Measurements from ENCODE around the gene SNRPA. TPM values are rescaled to one million over a fixed set of nuclear protein-coding genes. Genes with fewer than 3 reads are reported as not detected.

SNRPA gene
- total RNA-seq, 2 experiments from 2014 or later: 214 to 315 TPM

DNA sequence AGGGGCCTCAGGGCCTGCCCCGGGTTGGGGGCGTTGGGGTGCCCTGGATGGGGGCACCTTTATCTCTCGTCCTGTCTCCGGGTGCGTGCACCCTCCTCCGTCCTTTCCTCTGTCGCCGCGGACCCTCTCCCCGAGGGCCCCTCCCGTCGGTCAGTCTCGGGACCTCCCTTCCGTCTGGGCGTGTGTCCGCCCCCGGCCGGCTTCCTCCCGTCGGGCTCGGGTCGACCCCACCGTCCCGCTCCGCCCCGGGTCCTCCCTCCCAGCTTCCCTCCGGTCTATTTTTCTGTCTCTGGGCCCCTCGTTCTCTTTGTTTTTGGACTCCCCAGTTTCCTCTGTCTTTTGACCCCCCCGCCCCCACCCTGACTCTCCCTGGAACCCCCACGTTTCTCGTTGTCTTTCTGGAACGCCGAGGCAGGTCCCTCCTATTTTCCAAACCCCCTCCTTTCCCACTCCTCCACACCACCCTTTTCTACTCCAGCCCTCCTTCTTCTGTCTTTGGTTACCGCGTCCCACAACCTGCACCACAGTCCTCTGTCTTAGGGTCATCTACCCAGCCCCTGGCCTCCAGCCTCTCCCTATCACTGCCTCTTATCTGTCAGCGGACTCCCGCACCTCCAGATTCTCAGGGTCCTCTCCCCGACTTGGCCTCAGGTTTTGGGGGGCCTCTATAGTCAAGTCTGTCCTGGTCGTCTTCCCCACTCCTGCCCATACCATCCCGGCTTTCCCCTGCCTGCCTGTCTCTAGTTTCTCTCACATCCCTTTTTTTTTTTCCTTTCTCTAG, 48.7 kb downstream of the SNRPA start:
- Histone ChIP-seq H3K9me3 (ENCODE audit: low read length) (no peaks in the 10 kb centered on the region), H3K4me1 (ENCODE audit: insufficient read depth, low read length, poor library complexity, severe bottlenecking) (peaks cover 66% of the 10 kb centered on the region), H3K4me2 (ENCODE audit: low read length) (peak overlapping the region; percentile 97), H3K79me2 (ENCODE audit: insufficient read depth, low read depth, low read length) (peaks cover 54% of the 10 kb centered on the region), H3K9me2 (ENCODE audit: insufficient read depth, low read length) (no peaks in the 10 kb centered on the region), H3K4me3 (ENCODE audit: low read depth, low read length, poor library complexity, severe bottlenecking) (peak overlapping the region; percentile 99), H3K27ac (ENCODE audit: low read depth, low read length, poor library complexity, severe bottlenecking) (peak overlapping the region; percentile 65), H2AFZ (ENCODE audit: low read length) (no peak overlapping the region), H4K20me1 (ENCODE audit: insufficient read depth, low read length) (peaks cover 14% of the 10 kb centered on the region; the same call in 1 of the 2 replicates), H3K36me3 (ENCODE audit: insufficient read depth, low read length) (peaks cover 43% of the 10 kb centered on the region; the same call in 1 of the 2 replicates)
- ChIA-PET CTCF (ENCODE audit: unreplicated experiment) (no interaction called here), POLR2A (interaction anchor here (1.0 to 1.9 kb wide), 2 partner anchors 22 to 23 kb away, joined by 3 to 14 read pairs; partner anchors contain the start of gene RAB4B)
- BruUV-seq (replicated peaks): no TSS peak
- no peak for TF ChIP-seq EZH2phosphoT487 (IDR thresholded peaks at IDR 0.05; ENCODE audit: borderline replicate concordance, low read depth, low read length)
- TF ChIP-seq, protein P1, sequence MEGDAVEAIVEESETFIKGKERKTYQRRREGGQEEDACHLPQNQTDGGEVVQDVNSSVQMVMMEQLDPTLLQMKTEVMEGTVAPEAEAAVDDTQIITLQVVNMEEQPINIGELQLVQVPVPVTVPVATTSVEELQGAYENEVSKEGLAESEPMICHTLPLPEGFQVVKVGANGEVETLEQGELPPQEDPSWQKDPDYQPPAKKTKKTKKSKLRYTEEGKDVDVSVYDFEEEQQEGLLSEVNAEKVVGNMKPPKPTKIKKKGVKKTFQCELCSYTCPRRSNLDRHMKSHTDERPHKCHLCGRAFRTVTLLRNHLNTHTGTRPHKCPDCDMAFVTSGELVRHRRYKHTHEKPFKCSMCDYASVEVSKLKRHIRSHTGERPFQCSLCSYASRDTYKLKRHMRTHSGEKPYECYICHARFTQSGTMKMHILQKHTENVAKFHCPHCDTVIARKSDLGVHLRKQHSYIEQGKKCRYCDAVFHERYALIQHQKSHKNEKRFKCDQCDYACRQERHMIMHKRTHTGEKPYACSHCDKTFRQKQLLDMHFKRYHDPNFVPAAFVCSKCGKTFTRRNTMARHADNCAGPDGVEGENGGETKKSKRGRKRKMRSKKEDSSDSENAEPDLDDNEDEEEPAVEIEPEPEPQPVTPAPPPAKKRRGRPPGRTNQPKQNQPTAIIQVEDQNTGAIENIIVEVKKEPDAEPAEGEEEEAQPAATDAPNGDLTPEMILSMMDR (conservative IDR thresholded peaks at IDR 0.05; ENCODE audit: low read length): no peak
- intact Hi-C loops (cut with micrococcal nuclease; ENCODE audit: unreplicated experiment): loop anchor here (1.0 to 5.0 kb wide), 4 partner anchors 22 to 463 kb away; partner anchors contain the start of genes ACTMAP, COQ8B, HNRNPUL1 and ITPKC
- peak; percentile 64 for DNase-seq (ENCODE audit: low spot score)

- no peaks in the 10 kb centered on the region for H3K9me2 ChIP-seq (ENCODE audit: insufficient read depth, low read length)
- H3K4me2 ChIP-seq (ENCODE audit: low read length): peak overlapping the region; percentile 97
- CTCF ChIA-PET (ENCODE audit: unreplicated experiment): no interaction called here
- POLR2A ChIA-PET: interaction anchor here (1.0 to 1.1 kb wide), 2 partner anchors 22 to 23 kb away, joined by 3 read pairs; partner anchors contain the start of gene RAB4B
- H3K4me1 ChIP-seq (ENCODE audit: insufficient read depth, low read length, poor library complexity, severe bottlenecking): peaks cover 74% of the 10 kb centered on the region
- no peak for DNase-seq (ENCODE audit: low spot score)
- TF ChIP-seq, protein P1 (conservative IDR thresholded peaks at IDR 0.05; ENCODE audit: low read length): no peak
- TF ChIP-seq EZH2phosphoT487 (IDR thresholded peaks at IDR 0.05; ENCODE audit: borderline replicate concordance, low read depth, low read length): no peak
- peaks cover 51% of the 10 kb centered on the region for H3K36me3 ChIP-seq (ENCODE audit: insufficient read depth, low read length)
- peaks cover 61% of the 10 kb centered on the region for H3K79me2 ChIP-seq (ENCODE audit: insufficient read depth, low read depth, low read length)
- no peak overlapping the region for H2AFZ ChIP-seq (ENCODE audit: low read length)
- H3K27ac ChIP-seq (ENCODE audit: low read depth, low read length, poor library complexity, severe bottlenecking): peak overlapping the region; percentile 65
- intact Hi-C loops (cut with micrococcal nuclease; ENCODE audit: unreplicated experiment): no loop called here
- peak overlapping the region; percentile 99 for H3K4me3 ChIP-seq (ENCODE audit: low read depth, low read length, poor library complexity, severe bottlenecking)
- peaks cover 15% of the 10 kb centered on the region; the same call in 1 of the 2 replicates for H4K20me1 ChIP-seq (ENCODE audit: insufficient read depth, low read length)
- H3K9me3 ChIP-seq (ENCODE audit: low read length): no peaks in the 10 kb centered on the region
- BruUV-seq (replicated peaks): no TSS peak
Measured at GRCh38 chr19:40800339-40800996, 49.5 kb downstream of the SNRPA start.

All from OCI-LY7 (cell line).